ENCODE results near the gene AIMP2. TPM values are rescaled to one million over a fixed set of nuclear protein-coding genes. Genes with fewer than 3 reads are reported as not detected.

AIMP2 gene
- total RNA-seq, 1 donor from 2014 or later = 38.4 TPM

- Mint-ChIP-seq H3K36me3 (peaks cover 33% of the 10 kb centered on the region), H3K27ac (no peak overlapping the region), H3K9me3 (no peaks in the 10 kb centered on the region), H3K4me3 (no peak overlapping the region), H3K27me3 (ENCODE audit: insufficient read depth, low read depth) (peaks cover 2% of the 10 kb centered on the region), H3K4me1 (no peaks in the 10 kb centered on the region)
- H4K20me1 ChIP-seq (ENCODE audit: low read depth) = peaks cover 3% of the 10 kb centered on the region
- H3K4me1 ChIP-seq = no peaks in the 10 kb centered on the region
- H3K36me3 ChIP-seq = no peaks in the 10 kb centered on the region
- peaks cover 2% of the 10 kb centered on the region for H3F3A ChIP-seq (ENCODE audit: low read depth)
- no peaks in the 10 kb centered on the region for H3K27me3 ChIP-seq
- H2AFZ ChIP-seq (replicated peaks) = no peak overlapping the region
- H3K9me3 ChIP-seq (ENCODE audit: low read depth) = no peaks in the 10 kb centered on the region
- no peak overlapping the region for H3K4me2 ChIP-seq
- TF ChIP-seq CTCF (IDR thresholded peaks at IDR 0.05) = no peak
- TF ChIP-seq EZH2phosphoT487 (IDR thresholded peaks at IDR 0.05) = no peak
- TF ChIP-seq EZH2 (IDR thresholded peaks at IDR 0.05) = no peak
- peaks cover 37% of the 10 kb centered on the region for H3K79me2 ChIP-seq (ENCODE audit: low read depth)
- no peak overlapping the region for H3K27ac ChIP-seq
- no peak overlapping the region for H3K4me3 ChIP-seq
- DNase-seq (ENCODE audit: low spot score) = no peak
- no peak overlapping the region for H3K9ac ChIP-seq
Observed at GRCh38 chr7:6016653-6016966, 7.5 kb downstream of the AIMP2 start.

GRCh38 chr7:6020371-6021286 is 11.6 kb downstream of the AIMP2 start:
- Histone ChIP-seq H3K79me2 (ENCODE audit: low read depth) (no peaks in the 10 kb centered on the region), H2AFZ (replicated peaks) (no peak overlapping the region), H3K4me1 (no peaks in the 10 kb centered on the region), H3K27me3 (no peaks in the 10 kb centered on the region), H3K4me2 (no peak overlapping the region), H3K9ac (no peak overlapping the region), H4K20me1 (ENCODE audit: low read depth) (peaks cover 3% of the 10 kb centered on the region), H3K9me3 (ENCODE audit: low read depth) (no peaks in the 10 kb centered on the region), H3K4me3 (no peak overlapping the region), H3F3A (ENCODE audit: low read depth) (peaks cover 25% of the 10 kb centered on the region), H3K27ac (no peak overlapping the region), H3K36me3 (peaks cover 8% of the 10 kb centered on the region)
- peaks cover 49% of the 10 kb centered on the region for H3K36me3 Mint-ChIP-seq
- no peaks in the 10 kb centered on the region for H3K9me3 Mint-ChIP-seq
- TF ChIP-seq EZH2 (IDR thresholded peaks at IDR 0.05) (no peak), EZH2phosphoT487 (IDR thresholded peaks at IDR 0.05) (no peak), CTCF (IDR thresholded peaks at IDR 0.05) (no peak)
- no peak for DNase-seq (ENCODE audit: low spot score)
- H3K4me3 Mint-ChIP-seq = no peak overlapping the region
- H3K27me3 Mint-ChIP-seq (ENCODE audit: insufficient read depth, low read depth) = no peaks in the 10 kb centered on the region
- H3K4me1 Mint-ChIP-seq = no peaks in the 10 kb centered on the region
- H3K27ac Mint-ChIP-seq = no peak overlapping the region

- no peaks in the 10 kb centered on the region for H3K79me2 ChIP-seq (ENCODE audit: low read depth)
- Mint-ChIP-seq H3K4me3 (no peak overlapping the region), H3K27ac (no peak overlapping the region), H3K36me3 (peaks cover 52% of the 10 kb centered on the region), H3K9me3 (no peaks in the 10 kb centered on the region), H3K4me1 (no peaks in the 10 kb centered on the region), H3K27me3 (ENCODE audit: insufficient read depth, low read depth) (no peaks in the 10 kb centered on the region)
- H4K20me1 ChIP-seq (ENCODE audit: low read depth) = peaks cover 7% of the 10 kb centered on the region
- H3K27ac ChIP-seq = no peak overlapping the region
- H3K4me1 ChIP-seq = no peaks in the 10 kb centered on the region
- no peak for DNase-seq (ENCODE audit: low spot score)
- no peak overlapping the region for H2AFZ ChIP-seq (replicated peaks)
- H3K36me3 ChIP-seq = peaks cover 8% of the 10 kb centered on the region
- no peaks in the 10 kb centered on the region for H3K9me3 ChIP-seq (ENCODE audit: low read depth)
- H3K4me3 ChIP-seq = no peak overlapping the region
- H3K9ac ChIP-seq = no peak overlapping the region
- peaks cover 36% of the 10 kb centered on the region for H3F3A ChIP-seq (ENCODE audit: low read depth)
- TF ChIP-seq EZH2 (IDR thresholded peaks at IDR 0.05) (no peak), CTCF (IDR thresholded peaks at IDR 0.05) (no peak), EZH2phosphoT487 (IDR thresholded peaks at IDR 0.05) (no peak)
- H3K27me3 ChIP-seq = no peaks in the 10 kb centered on the region
- H3K4me2 ChIP-seq = no peak overlapping the region
Observed at GRCh38 chr7:6022707-6023106, 13.6 kb downstream of the AIMP2 start.

Data from neural progenitor cell (in vitro differentiated cells).